Ishikawa (cell line): ENCODE data around the gene CX3CL1.

Experiments used
- CEBPB ChIP-seq: IDR thresholded peaks from 2 replicates; pipeline ENCODE4 v1.6.1; 2012
- CREB1 ChIP-seq: IDR thresholded peaks from 2 replicates; pipeline ENCODE4 v1.6.1; 2012; ENCODE audit warnings: low read depth
- EGR1 ChIP-seq: IDR thresholded peaks from 2 replicates; pipeline ENCODE4 v1.6.1; 2012
- EP300 ChIP-seq: IDR thresholded peaks from 2 replicates; pipeline ENCODE4 v1.6.1; 2012; ENCODE audit warnings: borderline replicate concordance
- FOXM1 ChIP-seq: IDR thresholded peaks from 2 replicates; pipeline ENCODE4 v1.6.1; 2012; ENCODE audit warnings: low read depth, borderline replicate concordance
- NFIC ChIP-seq: IDR thresholded peaks from 2 replicates; pipeline ENCODE4 v1.6.1; 2012
- RAD21 ChIP-seq: IDR thresholded peaks from 2 replicates; pipeline ENCODE4 v1.6.1; 2012; ENCODE audit warnings: low read depth
- REST ChIP-seq: IDR thresholded peaks from 2 replicates; pipeline ENCODE4 v1.6.1; 2012; ENCODE audit warnings: low read depth, mild to moderate bottlenecking
- TAF1 ChIP-seq: IDR thresholded peaks from 2 replicates; pipeline ENCODE4 v1.6.1; 2012; ENCODE audit warnings: low read depth, mild to moderate bottlenecking
- TCF12 ChIP-seq: IDR thresholded peaks from 2 replicates; pipeline ENCODE4 v1.6.1; 2012; ENCODE audit warnings: low read depth
- TEAD4 ChIP-seq: IDR thresholded peaks from 2 replicates; pipeline ENCODE4 v1.6.1; 2012
- YY1 ChIP-seq: IDR thresholded peaks from 2 replicates; pipeline ENCODE4 v1.6.1; 2012; ENCODE audit warnings: low read depth
- ZBTB7A ChIP-seq: IDR thresholded peaks from 2 replicates; pipeline ENCODE4 v1.6.1; 2012; ENCODE audit warnings: low read depth
- TF ChIP-seq, protein P1 (sequence below): IDR thresholded peaks from 2 replicates; pipeline ENCODE4 v1.6.1; 2012
- TF ChIP-seq, protein P2 (sequence below): IDR thresholded peaks from 2 replicates; pipeline ENCODE4 v1.6.1; 2012

CX3CL1 gene

GRCh38 chr16:57383276-57384247, 11.3 kb downstream of the CX3CL1 start:
- TF ChIP-seq CREB1, result no peak
- no peak for TF ChIP-seq TEAD4

DNA sequence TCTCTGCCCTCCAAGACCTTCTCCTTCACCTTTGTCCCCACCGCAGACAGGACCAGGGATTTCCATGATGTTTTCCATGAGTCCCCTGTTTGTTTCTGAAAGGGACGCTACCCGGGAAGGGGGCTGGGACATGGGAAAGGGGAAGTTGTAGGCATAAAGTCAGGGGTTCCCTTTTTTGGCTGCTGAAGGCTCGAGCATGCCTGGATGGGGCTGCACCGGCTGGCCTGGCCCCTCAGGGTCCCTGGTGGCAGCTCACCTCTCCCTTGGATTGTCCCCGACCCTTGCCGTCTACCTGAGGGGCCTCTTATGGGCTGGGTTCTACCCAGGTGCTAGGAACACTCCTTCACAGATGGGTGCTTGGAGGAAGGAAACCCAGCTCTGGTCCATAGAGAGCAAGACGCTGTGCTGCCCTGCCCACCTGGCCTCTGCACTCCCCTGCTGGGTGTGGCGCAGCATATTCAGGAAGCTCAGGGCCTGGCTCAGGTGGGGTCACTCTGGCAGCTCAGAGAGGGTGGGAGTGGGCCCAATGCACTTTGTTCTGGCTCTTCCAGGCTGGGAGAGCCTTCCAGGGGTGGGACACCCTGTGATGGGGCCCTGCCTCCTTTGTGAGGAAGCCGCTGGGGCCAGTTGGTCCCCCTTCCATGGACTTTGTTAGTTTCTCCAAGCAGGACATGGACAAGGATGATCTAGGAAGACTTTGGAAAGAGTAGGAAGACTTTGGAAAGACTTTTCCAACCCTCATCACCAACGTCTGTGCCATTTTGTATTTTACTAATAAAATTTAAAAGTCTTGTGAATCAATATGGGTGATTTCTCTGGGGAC, 12.2 kb downstream of the CX3CL1 start:
- no peak for TF ChIP-seq ZBTB7A
- no peak for TF ChIP-seq REST
- no peak for TF ChIP-seq TCF12
- TF ChIP-seq NFIC, result no peak
- TF ChIP-seq RAD21, result no peak
- TF ChIP-seq CEBPB, result no peak
- no peak for TF ChIP-seq TAF1

DNA sequence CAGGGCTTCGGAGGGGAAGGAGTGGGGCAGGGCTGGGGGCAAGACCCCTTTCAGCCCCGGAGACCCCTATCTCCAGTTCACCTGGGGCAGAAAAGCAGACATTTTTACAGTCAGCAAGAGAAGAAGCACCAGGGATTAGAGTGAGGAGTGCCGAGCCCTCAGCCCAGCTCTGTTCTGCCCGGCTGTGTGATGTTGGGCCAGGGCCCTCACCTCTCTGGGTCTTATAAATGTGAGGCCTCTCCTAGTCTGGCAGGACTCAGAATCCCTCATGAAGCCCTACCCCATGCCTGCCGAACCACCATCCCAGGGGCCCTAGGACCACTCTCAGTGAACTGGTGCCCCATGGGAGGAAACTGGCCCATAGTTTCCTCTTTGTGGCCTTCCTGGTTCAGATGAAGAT, 12.8 kb downstream of the CX3CL1 start:
- TF ChIP-seq FOXM1 (no peak), TCF12 (no peak), EGR1 (no peak), ZBTB7A (no peak), RAD21 (no peak)

GRCh38 chr16:57386381-57386951, 14.2 kb downstream of the CX3CL1 start:
- TF ChIP-seq EP300, result no peak
- no peak for TF ChIP-seq TAF1
- TF ChIP-seq CREB1, result no peak
- TF ChIP-seq TCF12, result no peak
- TF ChIP-seq, protein P1, sequence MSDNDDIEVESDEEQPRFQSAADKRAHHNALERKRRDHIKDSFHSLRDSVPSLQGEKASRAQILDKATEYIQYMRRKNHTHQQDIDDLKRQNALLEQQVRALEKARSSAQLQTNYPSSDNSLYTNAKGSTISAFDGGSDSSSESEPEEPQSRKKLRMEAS, result no peak
- no peak for TF ChIP-seq EGR1
- TF ChIP-seq, protein P2, sequence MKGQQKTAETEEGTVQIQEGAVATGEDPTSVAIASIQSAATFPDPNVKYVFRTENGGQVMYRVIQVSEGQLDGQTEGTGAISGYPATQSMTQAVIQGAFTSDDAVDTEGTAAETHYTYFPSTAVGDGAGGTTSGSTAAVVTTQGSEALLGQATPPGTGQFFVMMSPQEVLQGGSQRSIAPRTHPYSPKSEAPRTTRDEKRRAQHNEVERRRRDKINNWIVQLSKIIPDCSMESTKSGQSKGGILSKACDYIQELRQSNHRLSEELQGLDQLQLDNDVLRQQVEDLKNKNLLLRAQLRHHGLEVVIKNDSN, result no peak
- TF ChIP-seq REST, result no peak
- TF ChIP-seq NFIC, result no peak
- no peak for TF ChIP-seq FOXM1
- TF ChIP-seq ZBTB7A, result no peak
- no peak for TF ChIP-seq RAD21
- no peak for TF ChIP-seq CEBPB
- no peak for TF ChIP-seq YY1

DNA sequence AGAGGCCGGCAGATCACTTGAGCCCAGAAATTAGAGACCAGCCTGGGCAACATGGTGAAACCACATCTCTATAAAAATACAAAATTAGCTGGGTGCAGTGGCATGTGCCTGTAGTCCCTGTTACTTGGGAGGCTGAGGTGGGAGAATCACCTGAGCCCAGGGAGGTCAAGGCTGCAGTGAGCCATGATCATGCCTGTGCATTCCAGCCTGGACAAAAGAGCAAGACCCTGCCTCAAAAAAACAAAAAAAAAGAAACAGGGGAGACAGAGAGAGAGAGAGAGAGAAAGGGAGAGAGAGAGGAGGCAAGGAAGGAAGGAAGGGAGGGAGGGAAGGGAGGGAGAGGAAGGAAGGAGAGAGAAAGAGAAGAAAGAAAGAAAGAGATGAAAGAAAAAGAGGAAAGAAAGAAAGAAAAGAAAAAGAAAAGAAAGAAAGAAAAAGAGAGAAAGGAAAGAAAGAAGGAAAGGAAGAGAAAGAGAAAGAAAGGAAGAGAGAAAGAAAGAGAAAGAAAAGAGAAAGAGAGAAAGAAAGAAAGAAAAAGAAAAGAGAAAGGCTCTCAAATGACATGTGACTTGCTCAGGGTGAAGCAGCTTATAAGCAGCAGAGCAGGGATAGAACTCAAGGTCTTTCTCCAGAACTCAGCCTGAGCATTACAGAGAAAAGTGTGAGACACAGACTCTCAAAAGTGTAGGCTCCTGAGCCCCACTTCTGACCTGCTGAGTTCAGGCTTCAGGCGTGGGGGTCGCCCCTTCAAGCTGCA, 15.5 kb downstream of the CX3CL1 start:
- TF ChIP-seq TEAD4 (no peak), CREB1 (no peak), REST (no peak), EP300 (no peak)
- TF ChIP-seq, protein P2, result no peak
